PC-3 (cell line): ENCODE data around the gene FAM89B. TPM values are rescaled to one million over a fixed set of nuclear protein-coding genes. Genes with fewer than 3 reads are reported as not detected.

Experiments
- ATAC-seq: fragments of 200-7000 bp; cut with Tn5 transposase; 2 replicates; pipeline ENCODE4 v1.9.1; 2020; ENCODE audit warnings: mild to moderate bottlenecking, moderate library complexity
- BruUV-seq: library from RNA; stranded (reverse); fragments of 400-500 nt; replicated peaks from 2 replicates; lab custom pipeline; 2021; lab: Mats Ljungman, UMichigan
- CTCF ChIA-PET: fragments of 300-600 bp; sonication (Branson Sonifier 250); formaldehyde crosslinking; loops from one replicate; lab custom pipeline; 2022; ENCODE audit warnings: antibody characterized with exemption; lab: Charles Lee
- POLR2A ChIA-PET: fragments of 300-600 bp; sonication (Branson Sonifier 250); formaldehyde crosslinking; loops from one replicate; lab custom pipeline; 2022; ENCODE audit warnings: antibody characterized with exemption; ENCODE audit not compliant: unreplicated experiment; lab: Charles Lee
- DNase-seq: peaks from one replicate; pipeline ENCODE4 v3.0.0-alpha.2; 2015
- H2AFZ ChIP-seq: fragments of 300-600 bp; sonication (generic); 2 replicates; pipeline ENCODE4 v1.6.0; 2016; ENCODE audit warnings: antibody characterized with exemption, low read length
- H3F3A ChIP-seq: fragments of 300-600 bp; sonication (generic); one replicate; pipeline ENCODE4 v1.6.0; 2017; ENCODE audit warnings: antibody characterized with exemption, low read length, control low read depth, mild to moderate bottlenecking; ENCODE audit not compliant: unreplicated experiment
- H3K27ac ChIP-seq: fragments of 300-600 bp; sonication (generic); 2 replicates; pipeline ENCODE4 v1.5.1; 2016; ENCODE audit warnings: mild to moderate bottlenecking, low read length
- H3K27me3 ChIP-seq: fragments of 300-600 bp; sonication (generic); 2 replicates; pipeline ENCODE4 v1.6.1; 2016; ENCODE audit warnings: low read length, mixed read lengths
- H3K36me3 ChIP-seq: fragments of 300-600 bp; sonication (generic); 2 replicates; pipeline ENCODE4 v1.6.1; 2016; ENCODE audit warnings: low read depth, mixed run types, low read length, mixed read lengths
- H3K4me1 ChIP-seq: fragments of 300-600 bp; sonication (generic); 2 replicates; pipeline ENCODE4 v1.5.1; 2016; ENCODE audit warnings: low read length; ENCODE audit not compliant: insufficient read depth
- H3K4me2 ChIP-seq: fragments of 300-600 bp; sonication (generic); 2 replicates; pipeline ENCODE4 v1.6.0; 2016; ENCODE audit warnings: low read length
- H3K4me3 ChIP-seq: fragments of 300-600 bp; sonication (generic); 2 replicates; pipeline ENCODE4 v1.5.1; 2016; ENCODE audit warnings: mild to moderate bottlenecking, low read length, mixed read lengths
- H3K79me2 ChIP-seq: fragments of 300-600 bp; sonication (generic); 2 replicates; pipeline ENCODE4 v1.6.1; 2017; ENCODE audit warnings: low read length, mixed read lengths
- H3K9ac ChIP-seq: fragments of 300-600 bp; sonication (generic); 2 replicates; pipeline ENCODE4 v1.6.0; 2016; ENCODE audit warnings: mild to moderate bottlenecking, low read length
- H3K9me2 ChIP-seq: fragments of 300-600 bp; sonication (generic); replicated peaks from 2 replicates; pipeline ENCODE4 v1.6.1; 2016; ENCODE audit warnings: mixed run types, low read length, mixed read lengths
- H3K9me3 ChIP-seq: fragments of 300-600 bp; sonication (generic); 2 replicates; pipeline ENCODE4 v1.6.1; 2016; ENCODE audit warnings: low read length, mixed read lengths
- H4K20me1 ChIP-seq: fragments of 300-600 bp; sonication (generic); 2 replicates; pipeline ENCODE4 v1.6.1; 2016; ENCODE audit warnings: low read length, mixed read lengths
- CTCF ChIP-seq: fragments of 300-600 bp; sonication (generic); conservative IDR thresholded peaks from 2 replicates; pipeline ENCODE4 v1.5.1; 2017; ENCODE audit warnings: antibody characterized with exemption, low read depth, mild to moderate bottlenecking, low read length
- EZH2 ChIP-seq: fragments of 300-600 bp; sonication (generic); IDR thresholded peaks from one replicate; pipeline ENCODE4 v1.6.1; 2017; ENCODE audit warnings: antibody characterized with exemption, mild to moderate bottlenecking, low read length; ENCODE audit not compliant: unreplicated experiment
- EZH2phosphoT487 ChIP-seq: fragments of 300-600 bp; sonication (generic); IDR thresholded peaks from 2 replicates; pipeline ENCODE4 v1.6.1; 2018; ENCODE audit warnings: mild to moderate bottlenecking, antibody characterized with exemption, low read length, borderline replicate concordance
- intact Hi-C: fragments of 100-400 bp; cut with micrococcal nuclease; formaldehyde crosslinking; loops from 2 replicates; pipeline ENCODE4 v1.9.0; 2023
- total RNA-seq: library from RNA; depleted of rRNA; stranded (reverse); fragments of >200 nt; gene quantifications from 2 replicates; pipeline ENCODE4 v1.2.3, GENCODE V29; 2014

The FAM89B gene
- total RNA-seq, 1 experiment from 2014 or later = 76.3 TPM

- intact Hi-C loops = no loop called here
- no peaks in the 10 kb centered on the region for H3K79me2 ChIP-seq
- H3K27me3 ChIP-seq = no peaks in the 10 kb centered on the region
- ChIA-PET POLR2A (no interaction called here), CTCF (no interaction called here)
- ATAC-seq (no peak), DNase-seq (no peak)
- no peak overlapping the region for H3K4me3 ChIP-seq
- H3K36me3 ChIP-seq = peaks cover 5% of the 10 kb centered on the region
- H3F3A ChIP-seq = no peaks in the 10 kb centered on the region
- no peaks in the 10 kb centered on the region for H3K4me1 ChIP-seq
- TF ChIP-seq CTCF = no peak
- no peak for TF ChIP-seq EZH2phosphoT487
- no peak for TF ChIP-seq EZH2
- no TSS peak for BruUV-seq
- H3K9me3 ChIP-seq = no peaks in the 10 kb centered on the region
- H2AFZ ChIP-seq = no peak overlapping the region
- no peak overlapping the region for H3K4me2 ChIP-seq
- H3K27ac ChIP-seq = no peak overlapping the region
- no peaks in the 10 kb centered on the region for H4K20me1 ChIP-seq
- H3K9me2 ChIP-seq = no peaks in the 10 kb centered on the region
- no peak overlapping the region for H3K9ac ChIP-seq
These were observed 18.0 kb downstream of the FAM89B start for GRCh38 chr11:65590240-65590738.

- Histone ChIP-seq H3K27me3 (no peaks in the 10 kb centered on the region), H3K9ac (no peak overlapping the region), H3K4me1 (no peaks in the 10 kb centered on the region), H3K79me2 (no peaks in the 10 kb centered on the region), H3K27ac (no peak overlapping the region), H4K20me1 (no peaks in the 10 kb centered on the region), H3K36me3 (no peaks in the 10 kb centered on the region; the same call in 1 of the 2 replicates), H3K9me3 (no peaks in the 10 kb centered on the region), H3K4me3 (no peak overlapping the region), H3K9me2 (no peaks in the 10 kb centered on the region), H3K4me2 (no peak overlapping the region), H2AFZ (no peak overlapping the region), H3F3A (no peaks in the 10 kb centered on the region)
- DNase-seq (no peak), ATAC-seq (no peak)
- TF ChIP-seq EZH2phosphoT487 (no peak), EZH2 (no peak), CTCF (no peak)
- CTCF ChIA-PET = no interaction called here
- POLR2A ChIA-PET = no interaction called here
- intact Hi-C loops = no loop called here
- BruUV-seq = no TSS peak
These were observed 19.9 kb downstream of the FAM89B start for GRCh38 chr11:65591939-65592857.
